Coronary artery (tissue), 2 donors: Measurements from ENCODE around the gene ZNF474.

Experiments used
- DNase-seq: peaks from one replicate; pipeline ENCODE4 v3.0.0-alpha.2; 2017; ENCODE audit warnings: low spot score
- H3K27ac ChIP-seq, 2 donors: fragments of 200-600 bp; sonication (generic); one replicate each; pipeline ENCODE4 v1.5.1; 2016 to 2019
- H3K4me3 ChIP-seq: fragments of 200-600 bp; sonication (generic); 2 replicates; pipeline ENCODE4 v1.5.1; 2016; ENCODE audit warnings: mild to moderate bottlenecking, moderate library complexity
- TF ChIP-seq, protein P1 (sequence below): fragments of 200-600 bp; sonication (generic); IDR thresholded peaks from one replicate; pipeline ENCODE4 v1.5.1; 2019; ENCODE audit warnings: antibody characterized with exemption

ZNF474 gene

GRCh38 chr5:122200450-122200849 lies 71.1 kb downstream of the ZNF474 start:
- H3K4me3 ChIP-seq = no peak overlapping the region
- TF ChIP-seq, protein P1, sequence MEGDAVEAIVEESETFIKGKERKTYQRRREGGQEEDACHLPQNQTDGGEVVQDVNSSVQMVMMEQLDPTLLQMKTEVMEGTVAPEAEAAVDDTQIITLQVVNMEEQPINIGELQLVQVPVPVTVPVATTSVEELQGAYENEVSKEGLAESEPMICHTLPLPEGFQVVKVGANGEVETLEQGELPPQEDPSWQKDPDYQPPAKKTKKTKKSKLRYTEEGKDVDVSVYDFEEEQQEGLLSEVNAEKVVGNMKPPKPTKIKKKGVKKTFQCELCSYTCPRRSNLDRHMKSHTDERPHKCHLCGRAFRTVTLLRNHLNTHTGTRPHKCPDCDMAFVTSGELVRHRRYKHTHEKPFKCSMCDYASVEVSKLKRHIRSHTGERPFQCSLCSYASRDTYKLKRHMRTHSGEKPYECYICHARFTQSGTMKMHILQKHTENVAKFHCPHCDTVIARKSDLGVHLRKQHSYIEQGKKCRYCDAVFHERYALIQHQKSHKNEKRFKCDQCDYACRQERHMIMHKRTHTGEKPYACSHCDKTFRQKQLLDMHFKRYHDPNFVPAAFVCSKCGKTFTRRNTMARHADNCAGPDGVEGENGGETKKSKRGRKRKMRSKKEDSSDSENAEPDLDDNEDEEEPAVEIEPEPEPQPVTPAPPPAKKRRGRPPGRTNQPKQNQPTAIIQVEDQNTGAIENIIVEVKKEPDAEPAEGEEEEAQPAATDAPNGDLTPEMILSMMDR = no peak
- H3K27ac ChIP-seq = no peak overlapping the region
- no peak for DNase-seq

- no peak overlapping the region for H3K4me3 ChIP-seq
- no peak overlapping the region for H3K27ac ChIP-seq
- TF ChIP-seq, protein P1 = no peak
- DNase-seq = no peak
Measured at GRCh38 chr5:122200865-122201264, 71.5 kb downstream of the ZNF474 start.

DNA sequence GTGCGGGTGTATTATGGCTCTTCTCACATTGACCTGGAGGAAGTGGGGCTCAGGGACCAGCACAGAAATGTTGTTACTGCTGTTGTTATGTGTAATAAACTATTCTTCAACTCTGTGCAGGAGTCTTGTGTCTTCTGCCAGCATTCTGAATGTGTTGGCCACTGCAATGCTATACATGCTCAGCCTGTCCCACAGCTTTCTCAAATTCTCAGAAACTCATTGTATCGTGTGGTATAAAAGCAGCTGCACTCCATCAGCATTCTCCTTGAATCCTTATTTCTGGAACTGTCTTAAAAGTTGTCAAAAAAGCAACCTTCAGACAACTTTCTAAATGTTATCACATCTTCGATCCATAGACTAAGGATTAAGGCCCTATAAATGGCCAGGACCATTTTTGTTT lies 72.0 kb downstream of the ZNF474 start:
- Histone ChIP-seq H3K27ac (no peak overlapping the region), H3K4me3 (no peak overlapping the region)
- no peak for DNase-seq
- TF ChIP-seq, protein P1 = no peak

DNA sequence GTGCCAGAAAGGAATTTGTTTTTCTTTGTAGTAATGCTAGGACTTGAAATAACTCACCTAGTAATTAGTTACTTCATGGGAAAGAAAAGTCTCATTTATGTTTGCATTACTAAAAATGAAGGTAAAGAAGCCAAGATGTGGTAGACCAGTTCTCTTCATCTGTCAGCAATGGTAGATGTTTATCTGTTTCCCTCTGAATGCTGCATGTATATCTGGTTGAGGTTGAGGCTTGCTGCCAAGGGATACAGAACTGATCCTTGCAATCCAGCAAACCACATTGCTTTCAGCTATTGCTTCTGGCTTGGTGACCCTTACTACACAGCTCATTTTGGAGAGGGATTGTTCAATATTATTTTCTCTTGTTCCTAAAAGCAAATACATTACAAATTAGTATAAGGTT lies 73.6 kb downstream of the ZNF474 start:
- Histone ChIP-seq H3K27ac (no peak overlapping the region), H3K4me3 (no peak overlapping the region)
- DNase-seq = no peak
- TF ChIP-seq, protein P1 = no peak
